Transverse colon (tissue), 4 donors: ENCODE measurements around the gene CACNA1C. TPM values are rescaled to one million over a fixed set of nuclear protein-coding genes. Genes with fewer than 3 reads are reported as not detected.

ENCODE experiments used
- DNase-seq: peaks from one replicate; pipeline ENCODE4 v3.0.0-alpha.2; 2019
- H3K27ac ChIP-seq, 4 donors: fragments of 200-600 bp; sonication (generic); 2 replicates each; pipeline ENCODE4 v1.5.1; 2016 to 2018; ENCODE audit warnings: inconsistent platforms in 4 of 4
- H3K27me3 ChIP-seq: fragments of 200-600 bp; sonication (generic); 2 replicates; pipeline ENCODE4 v1.5.1; 2017; ENCODE audit warnings: inconsistent platforms
- H3K36me3 ChIP-seq, 4 donors: fragments of 200-600 bp; sonication (generic); 2 replicates each; pipeline ENCODE4 v1.5.1; 2017 to 2019; ENCODE audit warnings: inconsistent platforms in 4 of 4
- H3K4me1 ChIP-seq, 4 donors: fragments of 200-600 bp; sonication (generic); 2 replicates each; pipeline ENCODE4 v1.5.1; 2017 to 2020; ENCODE audit warnings: inconsistent platforms in 4 of 4
- H3K4me3 ChIP-seq, 4 donors: fragments of 200-600 bp; sonication (generic); 1 replicate in 1 of 4; 2 replicates in 3 of 4; pipeline versions ENCODE4 v1.5.1 to v1.6.1; 2017 to 2019; ENCODE audit warnings: inconsistent platforms in 4 of 4
- H3K9me3 ChIP-seq, 2 donors: fragments of 200-600 bp; sonication (generic); 2 replicates each; pipeline ENCODE4 v1.5.1; 2017 to 2019; ENCODE audit warnings: inconsistent platforms in 2 of 2
- EP300 ChIP-seq: sonication (generic); formaldehyde crosslinking; IDR thresholded peaks from one replicate; pipeline ENCODE4 v1.6.1; 2017; ENCODE audit warnings: antibody characterized with exemption, low read depth
- POLR2A ChIP-seq: fragments of 450-650 bp; IDR thresholded peaks from one replicate; pipeline ENCODE4 v1.6.1; 2016; ENCODE audit warnings: antibody characterized with exemption, mild to moderate bottlenecking, moderate library complexity
- POLR2AphosphoS5 ChIP-seq, 3 donors: sonication (generic); formaldehyde crosslinking; IDR thresholded peaks; one replicate each; pipeline ENCODE4 v1.6.1; 2016; ENCODE audit warnings: antibody characterized with exemption in 3 of 3
- WGBS, 2 donors: methylation state at CpG; one replicate each; pipeline ENCODE4 v1.1.5; 2018; ENCODE audit warnings: low coverage in 1 of 2; 5-methylcytosine and 5-hydroxymethylcytosine counted together
- in situ Hi-C, 4 donors: fragments of 200-750 bp; cut with MboI; loops; one replicate each; pipeline versions ENCODE4 v1.15.0 to v1.15.1; 2017; ENCODE audit warnings: low sequenced_read_pairs in 3 of 4, low pct_ligation_motif_present in 1 of 4, low pct_unique_long_range_greater_than_20kb in 1 of 4
- intact Hi-C: fragments of 100-400 bp; cut with DNase I; formaldehyde crosslinking; loops from one replicate; pipeline ENCODE4 v1.15.1; 2023; ENCODE audit warnings: low total_unique reads
- total RNA-seq, 4 donors: library from RNA; depleted of rRNA; stranded (reverse); fragments of >200 nt; gene quantifications; one replicate each; pipeline ENCODE4 v1.1.0, GENCODE V29; 2016
- TF ChIP-seq, protein P1 (sequence below), 5 experiments: fragments of 200-600 bp in 3 of 5; fragments of 450-650 bp in 2 of 5; sonication (generic) in 3 of 5; IDR thresholded peaks; 1 replicate in 2 of 5; 2 replicates in 3 of 5; pipeline ENCODE4 v1.5.1; 2016 to 2017; ENCODE audit warnings: antibody characterized with exemption in 5 of 5, inconsistent platforms in 3 of 5, mild to moderate bottlenecking in 2 of 5, moderate library complexity in 1 of 5

The CACNA1C gene
- total RNA-seq, 4 donors from 2014 or later: 18.8 to 35.2 (median 24.8) TPM

DNA sequence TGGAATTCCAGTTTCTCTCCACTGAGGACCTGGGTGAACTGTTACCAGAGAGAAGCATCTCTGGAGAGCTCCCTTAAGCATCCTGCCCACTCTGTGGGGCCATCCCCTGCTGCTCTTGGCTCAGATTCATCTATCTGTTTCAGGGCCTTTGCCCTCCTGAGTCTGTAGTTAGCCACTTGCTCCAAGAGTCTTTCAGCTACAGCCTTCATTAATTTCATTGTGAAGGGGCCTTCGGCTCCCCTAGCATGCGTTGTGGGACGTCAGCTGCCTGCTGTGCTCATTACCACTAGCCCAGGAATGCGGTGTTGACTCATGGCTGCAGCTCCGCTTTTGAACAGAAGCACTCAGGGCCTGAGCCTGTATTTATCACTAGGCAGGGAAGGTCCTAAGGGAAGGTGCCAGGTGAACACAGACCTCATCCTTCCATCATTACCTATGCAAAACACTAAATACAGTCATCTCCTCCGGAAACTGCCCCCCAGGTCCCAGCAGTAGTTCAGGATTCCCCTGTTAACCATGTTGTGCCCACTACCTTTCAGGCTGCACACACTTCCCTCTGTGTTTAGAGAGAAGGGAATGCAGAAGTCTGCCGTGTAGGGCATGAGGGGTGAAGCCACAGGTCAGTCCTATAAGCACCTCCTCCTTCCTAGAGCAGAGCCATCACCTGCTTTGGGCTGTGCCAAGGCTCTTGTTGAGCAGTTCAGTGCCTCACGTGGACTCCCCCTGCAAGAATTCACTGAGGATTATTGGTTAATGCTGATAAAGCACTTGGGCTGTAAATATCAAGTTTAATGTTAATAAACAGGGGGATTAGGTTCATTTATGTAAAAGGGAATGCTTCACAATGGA is 191.4 kb downstream of the CACNA1C start:
- in situ Hi-C loops (no loop called here), intact Hi-C loops (no loop called here)
- TF ChIP-seq POLR2AphosphoS5 (IDR thresholded peaks at IDR 0.05): peak in 1 of 3 donors; percentile 14
- no peak for TF ChIP-seq POLR2A
- Histone ChIP-seq H3K4me1 (peaks cover 4 to 28% (median 12%) of the 10 kb centered on the region in 4 donors), H3K36me3 (no peaks in the 10 kb centered on the region), H3K9me3 (no peaks in the 10 kb centered on the region), H3K4me3 (no peak overlapping the region), H3K27me3 (no peaks in the 10 kb centered on the region), H3K27ac (peak overlapping the region; percentile 66 to 82 (median 75))
- DNase-seq: peak; percentile 34
- WGBS, 2 donors: 66% methylated on average over 8 of the region's 8 CpGs; no CpG with 5 or more reads in 1 of the 2 donors

DNA sequence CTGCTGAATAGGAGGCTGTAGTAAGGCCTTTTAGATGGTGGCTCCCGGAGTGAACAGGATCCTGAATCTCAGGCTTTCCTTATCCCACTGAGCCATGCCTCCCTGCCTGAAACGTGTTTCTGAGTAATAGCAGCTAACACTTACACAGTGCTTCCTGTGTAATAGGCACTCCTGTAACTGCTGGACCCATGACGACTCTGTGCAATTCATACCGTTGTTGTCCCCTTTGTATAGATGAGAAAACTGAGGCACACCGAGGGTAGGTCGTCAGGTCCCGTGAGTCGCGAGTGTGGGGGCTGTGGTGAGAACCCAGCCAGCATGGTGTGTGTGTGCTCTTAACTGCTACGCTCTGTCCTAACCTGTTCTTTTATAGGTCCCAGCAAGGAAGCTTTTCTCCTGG is 193.6 kb downstream of the CACNA1C start:
- in situ Hi-C loops: no loop called here
- WGBS, 2 donors: 89% methylated on average over 10 of the region's 10 CpGs; no CpG with 5 or more reads in 1 of the 2 donors
- Histone ChIP-seq H3K27me3 (no peaks in the 10 kb centered on the region), H3K9me3 (no peaks in the 10 kb centered on the region), H3K27ac (peak overlapping the region in 3 of 4 donors; percentile 1 to 82 (median 76)), H3K4me1 (peaks cover 4 to 28% (median 13%) of the 10 kb centered on the region in 4 donors), H3K4me3 (no peak overlapping the region), H3K36me3 (no peaks in the 10 kb centered on the region)
- no peak for DNase-seq
- intact Hi-C loops: no loop called here
- TF ChIP-seq EP300 (no peak), POLR2A (no peak)

DNA sequence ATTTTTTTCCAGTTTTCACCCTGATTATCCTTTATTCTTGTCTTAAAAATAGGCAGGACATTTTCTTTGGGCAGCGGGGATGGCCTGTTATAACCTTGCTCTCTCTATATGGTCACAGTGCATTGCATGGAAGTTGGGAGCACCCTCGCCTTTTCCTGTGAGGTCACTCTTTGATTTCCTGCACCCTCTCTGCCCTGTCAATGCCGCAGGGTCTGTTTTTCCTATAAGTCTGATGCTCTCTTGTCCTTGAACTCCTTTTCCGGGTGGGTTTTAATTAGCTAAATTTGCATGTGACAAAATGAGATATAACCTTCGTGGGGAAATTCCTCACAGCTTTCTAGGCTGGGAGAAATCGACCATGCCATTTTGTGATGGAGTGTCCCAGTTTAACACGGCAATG is 194.3 kb downstream of the CACNA1C start:
- in situ Hi-C loops (no loop called here), intact Hi-C loops (no loop called here)
- Histone ChIP-seq H3K9me3 (no peaks in the 10 kb centered on the region), H3K27ac (peak overlapping the region; percentile 59 to 82 (median 76)), H3K27me3 (no peaks in the 10 kb centered on the region), H3K36me3 (no peaks in the 10 kb centered on the region), H3K4me3 (no peak overlapping the region), H3K4me1 (peaks cover 4 to 28% (median 16%) of the 10 kb centered on the region in 4 donors)
- DNase-seq: no peak
- no peak for TF ChIP-seq POLR2A
- TF ChIP-seq POLR2AphosphoS5 (IDR thresholded peaks at IDR 0.05): no peak
- TF ChIP-seq EP300: no peak
- TF ChIP-seq, protein P1, sequence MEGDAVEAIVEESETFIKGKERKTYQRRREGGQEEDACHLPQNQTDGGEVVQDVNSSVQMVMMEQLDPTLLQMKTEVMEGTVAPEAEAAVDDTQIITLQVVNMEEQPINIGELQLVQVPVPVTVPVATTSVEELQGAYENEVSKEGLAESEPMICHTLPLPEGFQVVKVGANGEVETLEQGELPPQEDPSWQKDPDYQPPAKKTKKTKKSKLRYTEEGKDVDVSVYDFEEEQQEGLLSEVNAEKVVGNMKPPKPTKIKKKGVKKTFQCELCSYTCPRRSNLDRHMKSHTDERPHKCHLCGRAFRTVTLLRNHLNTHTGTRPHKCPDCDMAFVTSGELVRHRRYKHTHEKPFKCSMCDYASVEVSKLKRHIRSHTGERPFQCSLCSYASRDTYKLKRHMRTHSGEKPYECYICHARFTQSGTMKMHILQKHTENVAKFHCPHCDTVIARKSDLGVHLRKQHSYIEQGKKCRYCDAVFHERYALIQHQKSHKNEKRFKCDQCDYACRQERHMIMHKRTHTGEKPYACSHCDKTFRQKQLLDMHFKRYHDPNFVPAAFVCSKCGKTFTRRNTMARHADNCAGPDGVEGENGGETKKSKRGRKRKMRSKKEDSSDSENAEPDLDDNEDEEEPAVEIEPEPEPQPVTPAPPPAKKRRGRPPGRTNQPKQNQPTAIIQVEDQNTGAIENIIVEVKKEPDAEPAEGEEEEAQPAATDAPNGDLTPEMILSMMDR (IDR thresholded peaks at IDR 0.05): no peak
- WGBS, 2 donors: 81 to 84% methylated on average over 4 to 7 of the region's 7 CpGs

DNA sequence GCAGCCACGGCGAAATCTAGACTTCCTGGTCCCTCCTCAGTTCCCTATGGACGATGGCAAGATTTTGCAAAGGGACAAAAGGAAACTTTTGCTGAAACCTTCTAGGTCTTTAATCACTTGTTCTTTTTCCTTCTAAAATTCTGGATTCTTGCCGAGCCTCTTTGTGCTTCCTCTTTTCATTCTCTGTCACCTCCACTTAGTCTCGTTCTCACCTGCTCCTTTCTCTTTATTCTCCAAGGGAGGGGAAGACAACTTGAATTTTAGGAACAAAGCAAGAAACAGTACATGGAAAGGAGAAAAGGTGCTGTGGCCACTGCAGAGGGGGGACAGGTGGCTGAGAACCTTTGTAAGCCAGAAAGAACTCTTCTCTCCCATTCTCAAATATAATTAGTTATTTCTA is 194.8 kb downstream of the CACNA1C start:
- Histone ChIP-seq H3K36me3 (no peaks in the 10 kb centered on the region), H3K9me3 (no peaks in the 10 kb centered on the region), H3K27me3 (no peaks in the 10 kb centered on the region), H3K4me3 (no peak overlapping the region), H3K27ac (peak overlapping the region; percentile 59 to 82 (median 76)), H3K4me1 (peaks cover 4 to 28% (median 18%) of the 10 kb centered on the region in 4 donors)
- 57 to 63% methylated on average over 3 to 5 of the region's 5 CpGs for WGBS, 2 donors
- intact Hi-C loops (no loop called here), in situ Hi-C loops (no loop called here)
- DNase-seq: no peak
- no peak for TF ChIP-seq POLR2AphosphoS5 (IDR thresholded peaks at IDR 0.05)
- TF ChIP-seq POLR2A: no peak
- TF ChIP-seq EP300: no peak
- TF ChIP-seq, protein P1 (IDR thresholded peaks at IDR 0.05): no peak

DNA sequence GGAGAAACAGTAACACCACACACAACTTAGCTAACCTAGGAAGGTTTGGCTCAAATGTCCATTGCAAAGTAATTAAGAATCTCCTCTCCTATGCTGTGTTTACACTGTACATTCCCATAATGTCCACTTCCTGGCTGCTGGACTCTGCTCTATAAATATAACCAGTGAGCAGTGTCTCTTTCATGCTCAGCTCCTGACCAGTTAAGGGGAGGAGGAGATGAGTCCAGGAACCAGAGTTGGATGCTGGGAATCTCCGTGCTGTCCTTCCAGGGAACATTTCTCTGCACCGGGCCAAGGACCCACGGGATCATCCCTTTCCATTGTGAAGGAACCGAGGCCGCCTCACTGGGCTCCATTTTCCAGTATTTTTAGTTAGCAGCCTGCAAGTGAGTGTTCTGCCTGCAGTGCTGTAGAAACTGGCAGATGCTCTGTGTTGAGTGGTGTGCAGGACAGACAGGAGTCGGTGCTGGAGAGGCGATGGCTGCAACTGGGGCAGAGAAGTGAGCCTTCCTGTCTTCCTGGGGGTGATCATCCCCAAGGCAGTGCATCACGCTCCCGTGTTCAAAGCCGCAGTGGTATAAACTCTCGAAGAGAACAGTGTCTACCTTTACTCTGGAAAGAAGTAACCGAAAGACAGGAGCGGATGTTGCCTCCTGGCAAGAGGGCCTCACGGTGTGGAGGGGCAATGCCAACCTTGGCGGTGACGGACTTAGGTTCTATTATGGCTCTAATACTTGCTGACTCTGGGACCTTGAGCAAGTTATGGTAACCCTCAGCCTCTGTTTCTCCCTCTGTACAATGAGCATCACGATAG is 195.5 kb downstream of the CACNA1C start:
- Histone ChIP-seq H3K4me1 (peaks cover 4 to 28% (median 18%) of the 10 kb centered on the region in 4 donors), H3K4me3 (no peak overlapping the region), H3K36me3 (no peaks in the 10 kb centered on the region), H3K27me3 (no peaks in the 10 kb centered on the region), H3K27ac (peak overlapping the region; percentile 59 to 82 (median 76)), H3K9me3 (no peaks in the 10 kb centered on the region)
- 78% methylated on average over 17 of the region's 17 CpGs; no CpG with 5 or more reads in 1 of the 2 donors for WGBS, 2 donors
- in situ Hi-C loops (no loop called here), intact Hi-C loops (no loop called here)
- TF ChIP-seq POLR2AphosphoS5 (IDR thresholded peaks at IDR 0.05) (peak; percentile 64 to 81 (median 79)), EP300 (peak; percentile 95), POLR2A (no peak)
- TF ChIP-seq, protein P1 (IDR thresholded peaks at IDR 0.05): no peak
- DNase-seq: peak; percentile 23
